Activated CD8-positive, alpha-beta memory T cell treated with anti-CD3 and anti-CD28 coated beads for 1 hour (primary cell): ENCODE data around the gene NES.

Source experiments
- DNase-seq, 2 donors: peaks; one replicate each; pipeline ENCODE4 v3.0.0-alpha.2; 2020; ENCODE audit warnings: low read depth in 1 of 2; ENCODE audit errors: extremely low read depth in 1 of 2

Gene NES

DNA sequence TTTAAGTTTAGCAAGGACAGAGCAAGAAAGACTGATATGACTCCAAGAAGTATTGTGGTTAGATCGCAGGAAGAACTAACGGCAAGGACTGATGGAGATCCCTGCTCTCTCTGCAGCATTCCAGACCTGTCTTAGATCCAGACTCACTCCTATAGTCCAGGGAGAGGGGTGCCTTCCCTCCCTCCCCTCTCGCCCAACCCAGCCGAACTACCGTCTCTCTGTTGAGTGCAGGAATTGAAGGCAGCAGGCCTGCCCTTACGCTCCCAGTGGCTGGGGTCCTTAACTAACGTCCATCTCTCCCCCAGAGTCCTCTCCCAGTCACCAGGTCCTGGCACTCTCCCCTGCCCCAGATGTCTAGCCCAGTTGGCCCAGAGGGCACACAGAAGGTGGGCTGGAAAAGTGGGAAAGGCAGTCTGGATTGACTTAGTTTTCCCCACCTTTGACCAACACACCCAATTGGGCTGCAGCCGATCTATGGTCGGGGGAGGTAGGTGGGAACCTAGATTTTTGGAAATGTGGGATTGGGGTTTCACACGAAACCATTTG is 27.0 kb upstream of the NES start:
- DNase-seq, result no peak

DNA sequence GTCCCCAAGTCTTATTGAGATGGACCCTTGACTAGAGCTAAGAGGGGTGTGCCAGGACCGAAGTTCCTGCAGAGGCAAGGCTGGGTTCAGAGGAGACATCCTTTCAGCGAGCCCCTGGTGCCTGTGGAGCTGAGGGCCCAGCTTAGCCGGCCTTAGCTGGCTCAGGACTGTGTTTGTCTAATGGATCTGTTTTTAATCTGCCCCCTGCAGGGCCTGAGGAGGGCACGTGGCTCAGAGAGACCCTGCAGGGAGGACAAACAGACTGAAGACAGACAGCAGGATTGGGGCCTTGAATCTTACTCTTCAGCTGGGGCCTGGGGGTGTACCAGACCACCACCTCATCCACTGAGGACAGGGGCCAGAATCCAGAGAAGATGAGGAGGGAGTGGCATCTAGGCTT is 26.5 kb upstream of the NES start:
- no peak for DNase-seq

DNA sequence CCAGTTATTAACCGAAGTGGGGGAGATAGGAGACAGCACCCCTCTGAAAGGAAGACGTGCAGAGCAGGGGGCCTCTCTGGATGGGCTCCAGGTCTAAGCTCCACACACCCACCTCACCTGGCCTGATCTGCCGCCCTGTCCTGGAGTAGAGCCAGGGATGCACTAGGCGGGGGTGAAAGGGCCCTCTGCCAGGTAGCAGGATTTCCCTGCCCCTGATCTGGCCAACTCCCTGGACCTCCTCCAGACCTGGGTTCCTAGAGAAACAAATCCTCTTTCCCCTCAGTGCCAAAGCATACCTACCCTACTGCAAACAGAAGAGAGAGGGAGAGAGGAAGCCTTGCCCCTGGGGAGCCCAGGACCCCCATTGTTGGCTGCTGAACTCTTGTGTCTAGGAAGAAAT is 26.1 kb upstream of the NES start:
- no peak for DNase-seq

DNA sequence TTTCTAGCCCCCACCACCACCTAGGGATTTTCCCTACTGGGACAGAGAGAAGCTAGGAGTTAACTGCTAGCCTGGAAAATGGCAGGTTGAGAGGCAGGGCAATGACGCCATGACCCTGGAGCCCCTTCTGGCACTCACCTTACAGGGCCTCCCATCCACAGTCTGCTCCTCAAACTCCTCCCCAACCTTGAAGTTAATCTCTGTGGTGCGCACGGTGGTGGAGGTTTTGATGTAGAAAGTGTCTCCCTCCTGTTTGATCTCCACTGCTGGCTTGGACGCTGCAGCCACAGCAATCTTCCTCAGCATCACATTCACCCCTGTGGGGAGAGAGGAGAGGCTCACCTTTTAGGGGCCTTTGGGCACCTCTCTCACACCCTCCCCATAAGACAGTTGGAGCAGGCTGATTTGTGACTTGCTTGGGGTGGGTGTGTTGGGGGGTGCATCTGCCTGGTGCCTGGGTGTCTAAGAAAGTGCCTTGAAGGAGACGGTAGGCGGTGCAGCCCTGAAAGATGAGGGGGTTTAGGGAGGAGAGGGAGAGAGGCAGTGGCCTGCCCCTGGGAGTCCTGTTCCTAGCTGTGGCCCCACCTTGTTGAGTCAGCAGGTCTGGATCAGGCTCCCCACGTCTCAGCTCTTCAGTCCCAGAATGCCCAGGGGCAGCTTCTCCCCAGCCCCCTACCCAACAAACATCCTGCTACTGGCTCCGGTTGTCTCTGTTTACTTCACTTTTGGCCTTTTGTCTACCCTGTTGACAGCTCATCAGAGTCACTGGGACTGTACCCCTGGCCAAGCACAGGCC is 23.7 kb upstream of the NES start:
- no peak for DNase-seq

DNA sequence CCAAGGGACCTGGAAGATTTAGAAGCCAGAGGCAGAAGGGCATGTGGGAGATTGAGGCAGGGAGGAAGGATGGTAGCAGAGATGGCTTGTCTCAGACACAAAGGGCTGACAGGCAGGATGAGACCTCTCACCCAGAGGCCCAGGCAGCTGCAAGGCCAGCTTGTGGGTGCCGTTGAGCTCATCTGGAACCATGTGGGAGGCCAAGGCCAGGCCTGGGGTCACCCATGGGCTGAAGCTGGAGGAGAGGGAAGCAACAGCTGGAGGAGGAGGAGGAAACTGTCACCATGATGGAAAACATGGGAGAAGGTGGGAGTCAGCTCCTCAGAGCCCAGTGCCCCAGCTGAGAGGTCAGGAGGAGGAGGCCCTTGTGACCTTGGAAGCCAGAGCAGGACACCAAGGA is 21.8 kb upstream of the NES start:
- no peak for DNase-seq

DNA sequence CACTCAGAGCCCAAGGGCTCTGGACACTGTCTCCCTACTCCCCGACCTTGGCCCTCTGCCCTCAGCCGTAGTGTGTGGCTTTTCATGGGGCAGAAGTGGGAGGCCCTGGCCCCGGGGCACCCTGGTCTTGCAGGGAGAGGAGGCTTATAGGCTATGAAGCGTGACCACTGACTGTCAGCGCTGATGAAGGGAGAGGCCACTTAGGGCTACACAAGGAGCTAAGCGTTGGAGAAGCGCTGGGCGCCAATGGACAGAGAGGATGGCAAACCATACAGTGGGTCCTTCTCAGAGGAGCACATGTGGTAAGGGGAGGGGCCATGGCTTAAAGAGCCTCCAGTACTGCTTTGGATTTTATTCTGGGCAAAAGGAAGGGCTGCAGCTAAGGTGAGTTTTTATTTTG is 20.3 kb upstream of the NES start:
- DNase-seq, result no peak

DNA sequence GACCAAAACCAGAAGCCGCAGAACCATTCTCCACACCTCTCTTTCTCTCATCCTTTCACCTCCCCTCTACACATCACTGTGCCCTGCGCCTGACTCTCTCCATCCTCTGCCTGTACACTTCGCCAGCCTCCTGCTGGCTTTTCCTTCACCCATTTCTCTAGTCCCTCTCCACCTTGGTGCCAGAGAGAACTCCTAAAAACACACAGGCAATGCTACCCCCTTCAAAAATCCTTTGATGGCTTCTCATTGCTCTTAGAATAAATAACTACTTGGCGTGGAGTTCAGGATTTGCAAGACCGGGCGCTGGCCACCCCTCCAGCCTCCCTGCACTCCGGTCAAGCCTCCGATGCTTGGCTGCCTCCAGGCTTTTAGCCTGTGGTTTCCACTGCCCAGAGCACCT is 19.5 kb upstream of the NES start:
- no peak for DNase-seq

DNA sequence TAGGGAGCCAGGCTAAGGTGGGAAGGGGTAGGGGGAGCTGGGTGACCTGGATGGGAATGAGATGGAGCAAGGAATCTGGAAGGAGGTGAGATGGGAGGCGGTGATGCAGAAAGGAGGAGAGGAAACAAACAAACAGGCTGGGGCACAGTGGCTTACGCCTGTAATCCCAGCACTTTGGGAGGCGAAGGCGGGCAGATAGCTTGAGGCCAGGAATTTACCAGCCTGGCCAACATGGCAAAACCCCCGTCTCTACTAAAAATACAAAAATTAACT is 17.4 kb upstream of the NES start:
- no peak for DNase-seq

DNA sequence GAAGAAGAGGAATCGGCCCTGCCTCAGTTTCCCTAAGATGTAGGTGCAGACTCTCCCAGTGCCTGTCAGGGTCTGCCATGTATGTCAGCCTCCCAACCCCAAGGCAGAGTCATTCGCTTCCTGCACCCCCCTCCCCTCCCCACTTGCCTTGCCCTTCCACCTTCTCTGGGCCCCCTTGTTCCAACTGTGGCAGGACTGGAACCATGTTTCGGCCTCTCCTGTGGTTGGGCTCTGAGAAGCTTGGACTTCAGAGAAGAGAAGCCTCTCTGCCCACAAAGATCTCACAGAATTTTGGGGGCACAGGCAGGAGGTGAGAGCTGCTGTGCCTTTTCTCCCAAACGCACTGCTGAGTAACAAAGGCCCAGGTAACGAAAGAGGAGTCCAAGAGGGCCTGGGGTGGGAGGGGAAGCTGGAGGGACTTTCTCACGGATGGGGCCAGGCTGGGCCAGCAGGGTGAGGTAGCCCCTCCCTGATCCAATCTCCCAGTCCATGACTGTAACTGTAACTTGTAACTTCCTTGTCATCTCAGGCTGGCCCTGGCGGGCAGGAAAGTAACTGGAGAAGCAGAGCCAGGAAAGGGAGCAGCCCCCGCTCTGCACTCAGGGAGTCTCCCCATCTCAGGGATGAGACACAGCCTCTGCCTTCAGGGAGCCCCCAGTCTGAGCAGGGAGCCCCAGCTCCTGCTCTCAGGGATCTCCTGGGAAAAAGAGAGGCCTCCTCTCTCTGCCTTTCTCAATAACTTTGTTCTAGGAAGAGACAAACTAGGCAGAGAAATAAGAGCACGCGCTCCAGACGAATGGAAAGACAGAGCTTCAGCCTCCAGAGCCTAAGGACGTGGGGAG is 16.9 kb upstream of the NES start:
- DNase-seq, result no peak

DNA sequence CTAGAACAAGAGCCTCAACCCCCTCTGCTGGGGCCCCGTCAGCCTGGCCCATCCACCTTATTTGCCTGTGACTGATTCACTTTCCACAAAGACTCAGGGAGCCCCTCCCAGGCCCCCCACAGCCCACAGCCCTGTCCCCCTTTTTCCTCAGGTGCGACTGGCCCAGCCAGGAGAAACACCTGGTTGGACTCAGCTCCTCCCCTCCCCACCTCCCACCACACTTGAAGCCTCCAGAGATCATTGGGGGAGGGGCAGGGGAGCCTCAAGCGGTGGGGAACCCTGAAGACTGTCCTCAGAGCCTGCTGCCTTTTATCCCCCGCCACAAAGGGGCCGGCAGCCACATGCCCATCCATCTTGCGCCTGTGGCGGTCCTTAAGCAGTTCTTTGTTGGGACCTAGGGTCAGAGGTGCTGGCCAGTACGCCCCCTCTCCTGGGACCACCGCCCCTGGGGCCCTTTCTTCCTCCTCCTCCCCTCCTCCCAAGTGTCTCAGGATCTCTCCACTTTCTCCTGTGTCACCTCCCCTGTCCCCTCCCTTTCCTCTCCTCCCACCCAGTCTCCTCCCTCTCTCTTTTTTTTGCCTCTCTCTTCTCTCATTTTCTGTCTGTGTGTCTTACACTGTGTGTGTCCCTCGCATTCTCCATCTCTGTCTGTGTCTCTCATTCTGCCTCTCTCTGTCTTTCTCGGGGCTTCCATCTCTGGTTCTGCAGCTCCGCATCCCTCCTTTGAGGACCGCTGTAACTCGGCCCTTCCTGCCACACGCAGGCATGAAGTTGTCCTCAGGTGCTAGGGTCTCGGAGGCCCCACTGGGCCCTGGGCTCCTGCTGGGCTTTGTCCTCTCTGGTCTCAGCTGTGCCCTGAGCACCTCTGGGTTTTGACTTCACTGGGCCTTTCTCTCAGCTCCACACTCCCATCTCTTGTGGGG is 16.0 kb upstream of the NES start:
- DNase-seq, result no peak

DNA sequence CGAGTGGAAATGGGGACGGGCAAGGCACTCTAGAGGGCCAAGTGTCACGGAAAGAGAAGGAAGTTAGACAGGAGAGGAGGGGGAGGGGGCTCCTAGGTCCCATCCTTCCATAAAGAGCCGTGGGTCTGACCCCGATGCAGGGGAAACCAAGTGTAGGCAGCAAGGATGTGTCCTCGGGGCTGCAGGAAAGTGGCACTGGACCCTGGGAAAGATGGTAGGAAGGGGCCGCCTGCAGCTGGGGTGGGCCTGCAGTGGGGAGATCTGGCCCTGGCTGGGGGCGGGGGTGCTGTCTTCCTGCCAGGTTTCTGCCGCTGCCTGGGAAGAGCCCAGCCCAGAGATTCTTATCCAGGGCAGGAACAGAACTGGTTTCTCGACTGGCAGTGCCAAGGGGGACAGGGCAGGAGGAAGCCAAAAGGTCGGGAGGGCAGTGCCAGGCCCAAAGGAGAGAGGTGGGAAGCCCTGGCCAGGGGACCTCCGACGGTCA is 15.3 kb upstream of the NES start:
- DNase-seq, result no peak

DNA sequence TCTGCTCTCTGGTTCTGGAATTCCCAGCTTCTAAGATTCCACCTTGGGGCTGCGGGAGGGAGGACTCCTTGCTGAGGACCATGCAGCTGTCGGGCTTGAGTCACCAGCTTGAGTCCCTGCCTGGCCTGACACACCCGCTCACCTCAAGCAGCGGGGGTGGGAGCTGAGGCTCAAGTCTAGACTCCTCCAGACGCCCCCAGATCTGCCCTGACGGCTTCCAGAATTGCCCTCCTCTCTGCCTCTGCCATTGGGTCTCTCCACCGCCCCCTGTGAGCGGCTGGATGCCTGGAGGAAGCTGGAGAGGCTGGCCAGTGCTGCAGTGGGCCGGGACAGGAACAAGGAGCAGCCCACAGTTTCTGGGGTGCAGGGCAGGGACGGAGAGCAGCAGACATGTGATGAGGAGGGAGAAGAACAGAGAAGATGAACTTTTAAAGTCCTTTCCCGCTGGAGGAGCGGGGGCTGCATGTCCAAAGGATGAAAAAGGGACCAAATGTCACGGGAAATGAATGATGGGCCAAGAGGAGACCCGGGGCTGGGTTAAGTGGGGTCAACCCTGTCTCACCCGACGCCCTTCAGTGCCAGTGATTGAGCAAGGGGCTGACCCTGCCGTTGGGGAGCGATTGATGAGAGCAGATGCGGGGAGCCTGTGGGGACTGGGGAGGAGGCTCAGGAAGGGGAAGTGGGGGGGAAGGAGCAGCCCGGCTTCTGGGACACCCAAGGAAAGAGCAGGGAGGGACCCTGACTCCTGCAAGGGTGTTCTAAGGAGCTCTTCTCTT is 14.6 kb upstream of the NES start:
- no peak for DNase-seq

DNA sequence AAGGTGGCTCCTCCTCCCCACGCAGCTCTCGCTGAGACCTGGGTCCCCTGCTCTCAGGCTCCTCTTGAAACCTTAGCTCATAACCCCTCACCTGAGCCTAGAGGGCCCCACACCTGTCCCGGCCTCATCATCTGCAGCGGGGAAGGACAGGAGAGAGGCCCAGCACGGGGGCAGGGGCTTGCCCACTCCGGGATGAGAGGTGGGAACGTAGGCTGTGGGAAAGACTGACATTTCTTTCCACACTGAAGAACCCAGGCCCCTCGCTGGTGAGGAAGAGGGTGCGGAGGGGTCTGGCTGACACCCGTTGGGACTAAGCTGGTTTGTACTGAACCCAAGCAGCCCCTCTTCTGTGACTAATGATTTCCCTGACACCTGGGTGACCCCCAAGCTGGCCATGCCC is 14.0 kb upstream of the NES start:
- DNase-seq, result no peak

DNA sequence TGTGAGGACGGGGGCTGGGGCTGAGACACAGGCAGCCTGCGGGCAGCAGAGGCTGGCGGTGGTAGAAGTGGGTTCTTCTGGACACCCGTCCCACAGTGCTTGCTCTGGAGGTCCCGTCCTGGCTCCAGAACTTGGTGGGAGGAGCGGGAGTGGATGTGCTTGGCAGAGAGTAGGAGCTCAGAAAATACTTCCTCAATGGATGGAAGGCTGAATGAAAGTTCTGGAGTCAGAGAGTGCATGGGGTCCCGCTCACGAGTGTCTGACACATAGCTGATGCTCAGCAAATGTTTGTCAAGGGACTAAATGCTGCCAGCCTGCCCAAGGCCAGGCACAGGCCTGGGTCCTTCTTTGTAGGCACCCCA is 13.4 kb upstream of the NES start:
- no peak for DNase-seq

DNA sequence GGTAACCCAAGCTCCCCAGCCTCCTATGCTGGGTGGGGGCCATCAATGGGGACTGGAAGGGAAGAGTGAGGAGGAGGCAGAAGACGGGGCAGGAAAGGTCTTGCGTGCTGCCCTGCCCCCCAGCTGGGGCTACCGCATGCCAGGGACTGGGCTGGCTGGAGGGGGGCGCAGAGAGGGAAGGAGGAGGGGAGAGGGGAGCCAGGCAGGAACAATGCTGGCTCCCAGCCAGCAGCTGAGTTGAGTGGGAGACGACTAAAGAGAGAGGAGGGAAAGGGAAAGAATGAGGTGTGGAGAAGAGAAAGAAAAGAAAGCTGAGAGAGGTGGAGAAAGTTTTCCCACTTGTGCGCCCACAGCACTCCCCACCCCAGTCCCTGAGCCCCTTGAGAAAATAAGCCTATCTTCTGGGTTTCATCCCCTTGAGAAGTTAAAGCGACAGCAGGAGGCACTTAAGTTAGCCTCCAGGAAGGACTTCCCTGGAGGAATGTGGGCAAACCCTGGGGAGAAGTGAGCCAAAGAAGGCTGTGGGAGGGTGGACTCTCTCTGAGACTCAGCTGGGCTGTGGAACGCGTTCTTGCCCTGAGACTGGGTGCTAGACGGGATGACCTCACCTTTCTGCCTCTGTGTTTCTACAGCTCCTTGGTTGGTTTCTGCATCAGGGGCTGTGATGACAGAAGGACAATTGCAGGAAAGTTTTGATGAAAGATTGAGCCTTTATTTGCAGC is 12.9 kb upstream of the NES start:
- DNase-seq, result no peak

DNA sequence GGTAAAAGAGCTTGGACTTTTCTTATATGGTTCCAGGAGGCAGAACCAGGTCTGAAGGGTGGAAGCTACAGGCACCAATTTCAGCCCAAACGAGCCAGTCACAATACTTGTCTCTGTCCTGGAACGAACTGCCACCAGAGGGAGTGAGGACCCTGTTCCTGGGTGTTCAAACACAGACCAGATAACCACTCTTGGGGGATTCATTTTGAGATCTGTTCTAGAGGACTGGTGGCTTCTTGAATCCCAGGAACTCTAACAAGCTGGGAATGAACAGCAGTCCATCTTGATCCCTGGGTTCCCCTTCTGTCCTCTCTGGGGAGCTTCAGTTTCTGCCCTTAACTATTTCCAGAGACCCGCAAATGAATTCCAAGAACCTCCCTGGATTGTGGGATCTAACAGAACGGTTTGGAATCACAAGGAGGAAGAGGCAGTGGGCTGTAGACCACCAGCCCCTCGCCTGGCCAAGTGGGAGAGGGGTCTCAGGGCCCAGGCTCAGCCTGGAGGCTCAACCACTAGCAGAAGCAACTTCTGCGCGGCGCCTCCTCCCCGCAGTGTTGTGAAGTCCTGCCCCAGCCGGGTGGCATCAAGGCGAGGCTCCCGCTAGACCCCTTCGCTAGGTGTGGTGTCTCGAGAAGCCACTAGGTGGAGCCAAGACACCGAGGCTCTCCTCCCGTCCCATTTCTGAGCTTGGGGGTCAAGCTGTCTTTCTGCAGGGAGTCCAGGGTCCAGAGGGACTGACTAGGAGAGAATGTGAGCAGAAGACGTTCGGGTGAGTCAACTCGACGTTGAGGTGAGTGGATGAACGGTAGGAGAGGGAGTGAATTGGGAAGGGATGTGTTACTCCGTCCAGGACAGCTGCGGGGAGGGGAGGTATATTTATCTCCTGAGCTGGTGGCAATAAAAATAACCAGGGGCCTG is 12.1 kb upstream of the NES start:
- DNase-seq, result peak; percentile 41 to 61

DNA sequence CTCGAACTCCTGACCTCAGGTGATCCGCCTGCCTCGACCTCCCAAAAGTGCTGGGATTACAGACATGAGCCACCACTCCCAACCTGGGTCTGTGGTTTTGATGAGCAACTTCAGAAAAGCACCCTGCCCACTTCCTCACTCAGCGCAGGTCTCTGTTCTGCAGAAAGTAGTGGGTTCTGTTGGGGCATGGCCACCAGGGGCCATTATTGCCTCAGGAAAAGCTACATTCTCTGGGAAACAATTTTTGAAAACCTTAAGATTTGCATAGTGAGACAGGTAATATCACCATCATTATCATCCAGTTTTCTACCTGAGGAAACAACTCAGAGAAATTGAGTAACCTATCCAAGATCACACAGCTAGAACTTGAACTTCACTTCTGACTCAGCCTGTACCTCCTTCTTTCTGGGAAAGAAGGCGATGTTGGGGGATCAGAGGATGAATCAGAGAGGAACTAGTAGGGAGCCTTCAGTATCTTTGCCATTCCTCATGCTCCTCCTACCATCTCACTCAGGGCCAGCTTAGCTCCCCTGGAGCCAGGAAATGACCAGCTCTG is 7.1 kb upstream of the NES start:
- no peak for DNase-seq

DNA sequence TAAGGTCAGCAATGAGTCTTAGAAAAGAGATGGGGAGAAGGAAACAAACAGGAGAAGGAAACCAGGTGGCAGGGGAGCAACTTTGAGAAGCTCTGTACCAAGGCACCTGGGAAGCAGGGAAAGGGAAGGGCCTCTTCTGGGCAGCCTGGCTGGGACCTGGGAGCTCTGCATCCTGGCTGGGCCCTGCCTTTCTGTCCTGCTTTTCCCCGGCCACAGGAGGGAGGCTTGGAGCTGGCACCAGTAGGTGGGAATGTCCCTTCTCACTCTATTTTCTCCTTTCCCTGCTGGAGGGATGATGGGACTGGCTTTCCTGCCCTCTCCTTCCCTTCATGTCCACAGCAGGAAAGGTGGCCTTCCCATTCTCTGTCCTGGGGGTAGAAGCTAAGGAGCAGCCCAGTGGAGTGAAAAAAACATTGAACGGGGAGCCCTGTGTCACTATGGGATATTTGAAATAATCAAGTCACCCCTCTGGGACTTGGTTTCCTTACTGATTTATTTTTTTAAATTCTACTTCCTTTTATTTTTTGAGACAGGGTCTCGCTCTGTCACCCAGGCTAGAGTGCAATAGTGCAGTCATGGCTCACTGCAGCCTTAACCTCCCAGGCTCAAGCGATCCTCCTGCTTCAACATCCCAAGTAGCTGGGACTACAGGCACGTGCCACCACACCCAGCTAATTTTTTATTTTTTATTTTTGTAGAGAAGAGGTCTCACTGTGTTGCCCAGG is 5.1 kb upstream of the NES start:
- DNase-seq, result no peak
